ENCODE results near the gene KLRB1. TPM values are rescaled to one million over a fixed set of nuclear protein-coding genes. Genes with fewer than 3 reads are reported as not detected.
"Not testable (repeated sequence)": the region's sequence is repeated elsewhere in the genome, so short reads cannot be mapped to it uniquely, and the experiment has no call there.

KLRB1 gene
- total RNA-seq, 1 donor from 2014 or later: not detected

GRCh38 chr12:9625019-9625418, 17.3 kb upstream of the KLRB1 start:
- no peaks in the 10 kb centered on the region for H3K27me3 Mint-ChIP-seq
- DNase-seq (no peak), ATAC-seq (ENCODE audit: low read depth) (no peak)
- peaks cover 18% of the 10 kb centered on the region for H3K4me1 Mint-ChIP-seq
- intact Hi-C loops (cut with micrococcal nuclease): no loop called here
- peaks cover 10% of the 10 kb centered on the region for H3K9me3 Mint-ChIP-seq
- no peak overlapping the region for H3K4me3 Mint-ChIP-seq
- ChIA-PET CTCF (interaction anchor here (0.7 kb wide), 1 partner anchor 125 kb away, joined by 3 read pairs; no protein-coding TSS in a partner anchor), POLR2A (interaction anchor here (1.6 kb wide), 1 partner anchor 23 kb away, joined by 4 read pairs; no protein-coding TSS in a partner anchor)
- no peaks in the 10 kb centered on the region for H3K36me3 Mint-ChIP-seq (ENCODE audit: low read depth)
- H3K27ac Mint-ChIP-seq: no peak overlapping the region
- TF ChIP-seq, protein P1, sequence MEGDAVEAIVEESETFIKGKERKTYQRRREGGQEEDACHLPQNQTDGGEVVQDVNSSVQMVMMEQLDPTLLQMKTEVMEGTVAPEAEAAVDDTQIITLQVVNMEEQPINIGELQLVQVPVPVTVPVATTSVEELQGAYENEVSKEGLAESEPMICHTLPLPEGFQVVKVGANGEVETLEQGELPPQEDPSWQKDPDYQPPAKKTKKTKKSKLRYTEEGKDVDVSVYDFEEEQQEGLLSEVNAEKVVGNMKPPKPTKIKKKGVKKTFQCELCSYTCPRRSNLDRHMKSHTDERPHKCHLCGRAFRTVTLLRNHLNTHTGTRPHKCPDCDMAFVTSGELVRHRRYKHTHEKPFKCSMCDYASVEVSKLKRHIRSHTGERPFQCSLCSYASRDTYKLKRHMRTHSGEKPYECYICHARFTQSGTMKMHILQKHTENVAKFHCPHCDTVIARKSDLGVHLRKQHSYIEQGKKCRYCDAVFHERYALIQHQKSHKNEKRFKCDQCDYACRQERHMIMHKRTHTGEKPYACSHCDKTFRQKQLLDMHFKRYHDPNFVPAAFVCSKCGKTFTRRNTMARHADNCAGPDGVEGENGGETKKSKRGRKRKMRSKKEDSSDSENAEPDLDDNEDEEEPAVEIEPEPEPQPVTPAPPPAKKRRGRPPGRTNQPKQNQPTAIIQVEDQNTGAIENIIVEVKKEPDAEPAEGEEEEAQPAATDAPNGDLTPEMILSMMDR (IDR thresholded peaks at IDR 0.05): no peak

DNA sequence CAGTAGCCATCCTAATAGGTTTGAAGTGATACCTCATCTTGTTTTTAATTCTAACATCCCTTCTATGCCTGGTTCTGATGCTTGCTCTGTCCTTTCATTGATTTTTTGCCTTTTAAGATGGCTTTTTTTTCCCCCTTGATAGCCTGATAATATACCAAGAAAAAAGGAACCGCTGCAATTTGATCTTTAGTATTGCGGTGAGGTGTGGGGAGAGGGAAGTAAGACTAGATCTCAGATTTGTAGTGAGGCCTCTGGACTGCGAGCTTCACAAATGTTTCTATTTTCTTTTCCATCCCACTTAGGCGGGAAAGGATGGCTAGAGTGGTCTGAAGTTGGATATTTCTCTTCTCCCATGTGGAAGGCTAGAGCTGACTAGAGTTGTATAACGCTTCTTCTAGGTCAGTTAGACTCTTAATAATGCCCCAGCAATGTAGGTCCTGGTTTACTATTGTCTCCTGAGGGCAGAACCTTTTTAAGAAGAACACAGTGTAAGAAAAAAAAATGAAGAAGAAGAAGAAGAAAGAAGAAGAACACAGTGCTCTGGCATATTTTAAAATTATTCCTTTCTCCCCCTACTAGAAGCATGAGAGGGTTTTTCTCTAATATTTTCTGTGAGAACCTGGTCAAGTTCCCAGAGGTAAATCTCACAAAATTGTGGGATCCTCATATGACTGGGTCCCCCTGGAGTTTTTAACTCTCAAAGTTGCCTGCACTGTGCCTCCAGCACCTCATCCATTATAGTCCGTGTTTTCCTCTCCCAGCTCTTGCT, 11.9 kb upstream of the KLRB1 start:
- Mint-ChIP-seq H3K4me3 (no peak overlapping the region), H3K36me3 (ENCODE audit: low read depth) (no peaks in the 10 kb centered on the region), H3K27ac (no peak overlapping the region), H3K9me3 (peaks cover 5% of the 10 kb centered on the region), H3K27me3 (no peaks in the 10 kb centered on the region), H3K4me1 (peaks cover 50% of the 10 kb centered on the region)
- CTCF ChIA-PET: no interaction called here
- DNase-seq: no peak
- intact Hi-C loops (cut with micrococcal nuclease): loop anchor here (10.0 kb wide), 1 partner anchor 515 kb away; the partner anchor contains the start of gene CLEC7A
- ATAC-seq (ENCODE audit: low read depth): no peak
- TF ChIP-seq, protein P1 (IDR thresholded peaks at IDR 0.05): no peak
- POLR2A ChIA-PET: no interaction called here

DNA sequence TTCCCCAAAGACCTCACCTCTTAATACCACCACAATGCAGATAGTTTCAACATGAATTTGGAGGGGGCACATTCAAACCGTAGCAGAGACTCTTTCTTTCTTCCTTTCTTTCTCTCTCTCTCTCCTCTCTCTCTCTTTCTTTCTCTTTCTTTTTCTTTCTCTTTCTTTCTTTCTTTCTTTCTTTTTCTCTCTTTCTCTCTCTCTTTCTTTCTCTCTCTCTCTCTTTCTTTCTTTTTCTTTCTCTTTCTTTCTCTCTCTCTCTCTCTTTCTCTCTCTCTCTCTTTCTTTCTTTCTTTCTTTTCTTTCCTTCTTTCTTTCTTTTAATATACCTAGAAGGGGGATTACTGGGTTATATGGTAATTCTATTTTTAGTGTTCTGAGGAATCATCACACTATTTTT, 11.2 kb upstream of the KLRB1 start:
- H3K36me3 Mint-ChIP-seq (ENCODE audit: low read depth); CTCF ChIA-PET: not testable (repeated sequence)
- H3K4me1 Mint-ChIP-seq: peaks cover 55% of the 10 kb centered on the region

DNA sequence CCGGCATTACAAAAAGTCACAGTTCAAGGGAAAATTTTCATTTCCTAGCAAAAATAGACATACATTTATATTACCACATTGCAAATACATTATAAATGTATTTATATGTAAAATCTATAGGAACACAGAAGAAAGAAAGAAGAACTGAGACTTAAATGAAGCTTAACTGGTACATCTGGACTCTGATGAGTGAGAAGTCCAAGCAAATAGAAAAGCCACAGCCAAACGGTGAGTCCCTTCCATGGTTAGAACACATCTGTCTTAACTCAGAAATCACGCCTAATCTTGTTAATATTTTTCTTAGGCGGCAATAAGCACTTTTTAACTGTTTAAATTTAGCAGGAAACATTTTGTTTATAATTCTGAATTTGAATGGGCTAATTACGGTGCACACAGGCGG, 9.4 kb upstream of the KLRB1 start:
- Mint-ChIP-seq H3K36me3 (ENCODE audit: low read depth) (no peaks in the 10 kb centered on the region), H3K9me3 (no peaks in the 10 kb centered on the region), H3K4me3 (no peak overlapping the region), H3K27ac (no peak overlapping the region), H3K27me3 (no peaks in the 10 kb centered on the region), H3K4me1 (peaks cover 59% of the 10 kb centered on the region)
- intact Hi-C loops (cut with micrococcal nuclease): loop anchor here (10.0 kb wide), 1 partner anchor 518 kb away; the partner anchor contains the start of gene CLEC7A
- ATAC-seq (ENCODE audit: low read depth): no peak
- DNase-seq: no peak
- TF ChIP-seq, protein P1 (IDR thresholded peaks at IDR 0.05): no peak
- ChIA-PET POLR2A (interaction anchor here (0.6 to 1.0 kb wide), 2 partner anchors 21 to 54 kb away, joined by 3 to 4 read pairs; no protein-coding TSS in a partner anchor), CTCF (no interaction called here)

More for the DNA sequence above, 11.2 kb upstream of the KLRB1 start:
- H3K27ac Mint-ChIP-seq; ATAC-seq (ENCODE audit: low read depth); DNase-seq; H3K9me3 Mint-ChIP-seq; H3K4me3 Mint-ChIP-seq; POLR2A ChIA-PET; H3K27me3 Mint-ChIP-seq: not testable (repeated sequence)
- intact Hi-C loops (cut with micrococcal nuclease): loop anchor here (10.0 kb wide), 1 partner anchor 516 kb away; the partner anchor contains the start of gene CLEC7A

DNA sequence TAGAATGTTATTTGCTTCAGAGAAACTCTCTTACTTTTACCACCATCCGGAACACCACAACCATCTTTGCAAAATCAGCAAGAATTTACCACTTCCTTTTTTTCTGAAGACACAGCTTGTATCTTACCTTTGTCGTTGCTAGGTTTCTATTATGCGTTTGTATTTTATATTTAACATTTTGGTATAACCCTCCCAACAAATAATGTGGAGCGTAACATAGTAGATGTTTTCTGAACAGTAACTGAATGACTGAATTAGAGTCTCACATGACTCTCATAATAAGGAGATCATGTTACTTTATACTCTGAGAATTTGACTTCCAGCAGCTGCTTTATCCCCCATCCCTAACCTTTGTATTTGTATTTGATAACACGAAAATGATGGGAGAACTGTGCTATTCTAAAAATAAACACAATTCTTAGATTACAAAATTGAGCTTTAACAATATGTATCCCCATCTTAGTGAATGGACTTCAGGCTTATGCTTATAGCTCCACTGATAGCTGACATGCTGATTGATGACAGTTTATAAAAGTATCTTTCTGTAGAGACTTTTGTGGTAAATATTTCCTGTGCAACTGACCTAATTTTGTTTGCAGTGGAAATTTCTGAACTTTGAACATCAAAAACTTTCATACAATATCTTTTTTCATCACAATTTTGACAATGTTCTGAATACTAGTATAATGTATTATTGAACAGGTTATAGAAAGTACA, 7.9 kb upstream of the KLRB1 start:
- peak overlapping the region; percentile 80 for H3K27ac Mint-ChIP-seq
- intact Hi-C loops (cut with micrococcal nuclease): loop anchor here (10.0 kb wide), 1 partner anchor 519 kb away; the partner anchor contains the start of gene CLEC7A
- peaks cover 60% of the 10 kb centered on the region for H3K4me1 Mint-ChIP-seq
- H3K36me3 Mint-ChIP-seq (ENCODE audit: low read depth): no peaks in the 10 kb centered on the region
- ChIA-PET POLR2A (interaction anchor here (0.6 to 1.8 kb wide), 6 partner anchors 16 to 279 kb away, joined by 3 to 5 read pairs (median 3); no protein-coding TSS in a partner anchor), CTCF (interaction anchor here (0.9 to 1.8 kb wide), 4 partner anchors 16 to 198 kb away, joined by 3 to 8 read pairs (median 4); no protein-coding TSS in a partner anchor)
- H3K27me3 Mint-ChIP-seq: no peaks in the 10 kb centered on the region
- no peaks in the 10 kb centered on the region for H3K9me3 Mint-ChIP-seq
- peak overlapping the region; percentile 36 for H3K4me3 Mint-ChIP-seq
- TF ChIP-seq, protein P1 (IDR thresholded peaks at IDR 0.05): no peak
- ATAC-seq (ENCODE audit: low read depth) (peak; percentile 78), DNase-seq (no peak)

DNA sequence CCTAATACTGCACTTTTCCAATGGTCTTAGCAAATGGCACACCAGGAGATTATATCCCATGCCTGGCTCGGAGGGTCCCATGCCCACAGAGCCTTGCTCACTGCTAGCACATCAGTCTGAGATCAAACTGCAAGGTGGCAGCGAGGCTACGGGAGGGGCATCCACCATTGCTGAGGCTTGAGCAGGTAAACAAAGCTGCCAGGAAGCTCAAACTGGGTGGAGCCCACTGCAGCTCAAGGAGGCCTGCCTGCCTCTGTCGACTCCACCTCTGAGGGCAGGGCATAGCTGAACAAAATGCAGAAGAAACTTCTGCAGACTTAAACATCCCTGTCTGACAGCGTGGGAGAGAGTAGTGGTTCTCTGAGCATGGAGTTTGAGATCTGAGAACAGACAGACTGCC, 2.9 kb upstream of the KLRB1 start:
- intact Hi-C loops (cut with micrococcal nuclease): loop anchor here (10.0 kb wide), 1 partner anchor 524 kb away; the partner anchor contains the start of gene CLEC7A
- CTCF ChIA-PET; DNase-seq; H3K36me3 Mint-ChIP-seq (ENCODE audit: low read depth); H3K4me3 Mint-ChIP-seq; H3K9me3 Mint-ChIP-seq; H3K27me3 Mint-ChIP-seq; ATAC-seq (ENCODE audit: low read depth); POLR2A ChIA-PET; H3K27ac Mint-ChIP-seq: not testable (repeated sequence)
- peaks cover 21% of the 10 kb centered on the region for H3K4me1 Mint-ChIP-seq
